H9 (cell line): Measurements from ENCODE around the gene PLB1. TPM values are rescaled to one million over a fixed set of nuclear protein-coding genes. Genes with fewer than 3 reads are reported as not detected.

Experiments used
- DNase-seq: peaks from one replicate; pipeline ENCODE4 v3.0.0-alpha.2; 2017
- H2AFZ ChIP-seq: one replicate; pipeline ENCODE4 v1.6.1; 2013; ENCODE audit warnings: mild to moderate bottlenecking, low read length, control low read depth, moderate library complexity
- H2AK5ac ChIP-seq: 2 replicates; pipeline ENCODE4 v1.6.1; 2013; ENCODE audit warnings: low read length, control low read depth, mixed read lengths; ENCODE audit not compliant: insufficient read length
- H2BK120ac ChIP-seq: one replicate; pipeline ENCODE4 v1.6.1; 2013; ENCODE audit warnings: low read depth, mild to moderate bottlenecking, low read length, control low read depth, inconsistent platforms; ENCODE audit not compliant: poor library complexity, severe bottlenecking
- H2BK12ac ChIP-seq: 2 replicates; pipeline ENCODE4 v1.6.1; 2013; ENCODE audit warnings: low read length, control low read depth, mixed read lengths, low read depth; ENCODE audit not compliant: insufficient read length
- H2BK15ac ChIP-seq: 2 replicates; pipeline ENCODE4 v1.6.1; 2013; ENCODE audit warnings: low read depth, low read length, control low read depth
- H2BK20ac ChIP-seq: one replicate; pipeline ENCODE4 v1.6.1; 2013; ENCODE audit warnings: low read depth, mild to moderate bottlenecking, low read length, control low read depth, inconsistent platforms; ENCODE audit not compliant: poor library complexity, severe bottlenecking
- H2BK5ac ChIP-seq: 2 replicates; pipeline ENCODE4 v1.6.1; 2013; ENCODE audit warnings: low read length, control low read depth, mixed read lengths; ENCODE audit not compliant: insufficient read length
- H3K14ac ChIP-seq: 2 replicates; pipeline ENCODE4 v1.6.1; 2013; ENCODE audit warnings: low read length, control low read depth; ENCODE audit not compliant: insufficient read depth
- H3K18ac ChIP-seq: 2 replicates; pipeline ENCODE4 v1.6.1; 2013; ENCODE audit warnings: low read depth, mild to moderate bottlenecking, mixed read lengths, low read length, control low read depth; ENCODE audit not compliant: insufficient read length
- H3K23ac ChIP-seq: 2 replicates; pipeline ENCODE4 v1.6.1; 2013; ENCODE audit warnings: low read length, control low read depth, mixed read lengths, low read depth; ENCODE audit not compliant: insufficient read length
- H3K23me2 ChIP-seq: 2 replicates; pipeline ENCODE4 v1.6.1; 2013; ENCODE audit warnings: low read depth, mild to moderate bottlenecking, mixed read lengths, low read length, control low read depth; ENCODE audit not compliant: insufficient read length, poor library complexity, severe bottlenecking
- H3K27ac ChIP-seq: 2 replicates; pipeline ENCODE4 v1.5.1; 2013; ENCODE audit warnings: low read length, control low read depth, mixed read lengths, low read depth; ENCODE audit not compliant: insufficient read length
- H3K27me3 ChIP-seq: 2 replicates; pipeline ENCODE4 v1.6.1; 2013; ENCODE audit warnings: low read length, control low read depth, inconsistent platforms; ENCODE audit not compliant: insufficient read depth
- H3K4ac ChIP-seq: 2 replicates; pipeline ENCODE4 v1.6.1; 2013; ENCODE audit warnings: low read depth, mild to moderate bottlenecking, control low read depth, inconsistent platforms, low read length, moderate library complexity
- H3K4me1 ChIP-seq: 2 replicates; pipeline ENCODE4 v1.6.1; 2013; ENCODE audit warnings: low read length, control low read depth, inconsistent platforms; ENCODE audit not compliant: insufficient read depth
- H3K4me2 ChIP-seq: 2 replicates; pipeline ENCODE4 v1.6.1; 2013; ENCODE audit warnings: low read length, control low read depth, mixed read lengths; ENCODE audit not compliant: insufficient read length, insufficient read depth
- H3K56ac ChIP-seq: 2 replicates; pipeline ENCODE4 v1.6.1; 2013; ENCODE audit warnings: low read depth, mild to moderate bottlenecking, mixed read lengths, low read length, control low read depth; ENCODE audit not compliant: insufficient read length
- H3K79me1 ChIP-seq: 2 replicates; pipeline ENCODE4 v1.6.1; 2013; ENCODE audit warnings: low read depth, mild to moderate bottlenecking, moderate library complexity, low read length, control low read depth, inconsistent platforms; ENCODE audit not compliant: insufficient read depth, poor library complexity, severe bottlenecking
- H3K79me2 ChIP-seq: 2 replicates; pipeline ENCODE4 v1.6.1; 2013; ENCODE audit warnings: low read length, control low read depth, inconsistent platforms; ENCODE audit not compliant: insufficient read depth
- H3K9ac ChIP-seq: 2 replicates; pipeline ENCODE4 v1.6.1; 2013; ENCODE audit warnings: low read length, control low read depth, mixed read lengths; ENCODE audit not compliant: insufficient read length; ENCODE audit errors: extremely low read depth
- H3K9me3 ChIP-seq: one replicate; pipeline ENCODE4 v1.6.1; 2013; ENCODE audit warnings: low read depth, low read length, inconsistent platforms; ENCODE audit not compliant: control insufficient read depth
- H3T11ph ChIP-seq: one replicate; pipeline ENCODE4 v1.6.1; 2013; ENCODE audit warnings: mild to moderate bottlenecking, low read length, control low read depth, inconsistent platforms
- H4K20me1 ChIP-seq: one replicate; pipeline ENCODE4 v1.6.1; 2013; ENCODE audit not compliant: control insufficient read depth, insufficient read length, insufficient read depth
- H4K5ac ChIP-seq: 2 replicates; pipeline ENCODE4 v1.6.1; 2013; ENCODE audit warnings: low read depth, mild to moderate bottlenecking, mixed read lengths, low read length, control low read depth; ENCODE audit not compliant: insufficient read length
- H4K8ac ChIP-seq: replicated peaks from 2 replicates; pipeline ENCODE4 v1.6.1; 2013; ENCODE audit warnings: low read length, control low read depth, mixed read lengths, low read depth; ENCODE audit not compliant: insufficient read length
- H4K91ac ChIP-seq: 2 replicates; pipeline ENCODE4 v1.6.1; 2013; ENCODE audit warnings: low read depth, mild to moderate bottlenecking, moderate library complexity, mixed read lengths, low read length, control low read depth; ENCODE audit not compliant: insufficient read length
- H3K27ac Mint-ChIP-seq, 3 experiments: 2 replicates in 2 of 3; 3 replicates in 1 of 3; pipeline ENCODE4 v1.8.0; 2020 to 2021; ENCODE audit warnings: mixed read lengths in 3 of 3, mild to moderate bottlenecking in 1 of 3, moderate library complexity in 1 of 3
- H3K27me3 Mint-ChIP-seq: 2 replicates; pipeline ENCODE4 v1.8.0; 2021; ENCODE audit warnings: low read depth, mild to moderate bottlenecking, moderate library complexity, mixed read lengths
- H3K36me3 Mint-ChIP-seq, 3 experiments: 2 replicates in 2 of 3; 3 replicates in 1 of 3; pipeline ENCODE4 v1.8.0; 2020 to 2021; ENCODE audit warnings: low read depth in 3 of 3, mixed read lengths in 3 of 3; ENCODE audit not compliant: insufficient read depth in 1 of 3
- H3K4me1 Mint-ChIP-seq, 2 experiments: 2 replicates each; pipeline ENCODE4 v1.8.0; 2020; ENCODE audit warnings: mixed read lengths in 2 of 2
- H3K4me3 Mint-ChIP-seq, 2 experiments: 2 replicates in 1 of 2; 3 replicates in 1 of 2; pipeline ENCODE4 v1.8.0; 2020 to 2021; ENCODE audit warnings: mild to moderate bottlenecking in 2 of 2, mixed read lengths in 2 of 2, moderate library complexity in 1 of 2
- H3K9me3 Mint-ChIP-seq, 2 experiments: 2 replicates in 1 of 2; 3 replicates in 1 of 2; pipeline ENCODE4 v1.8.0; 2020; ENCODE audit warnings: mild to moderate bottlenecking in 2 of 2, mixed read lengths in 2 of 2, moderate library complexity in 1 of 2
- CTCF ChIP-seq: fragments of 200-600 bp; sonication (generic); conservative IDR thresholded peaks from 3 replicates; pipeline ENCODE4 v1.8.0; 2021; ENCODE audit warnings: antibody characterized with exemption, mild to moderate bottlenecking
- WGBS: extraction: QIAGEN DNeasy Blood & Tissue Kit; methylation state at CpG from one replicate; pipeline ENCODE4 v1.1.7; 2013; ENCODE audit warnings: missing lambda C conversion rate, low lambda C conversion rate, mixed read lengths; ENCODE audit not compliant: insufficient read length; ENCODE audit errors: extremely low coverage; 5-methylcytosine and 5-hydroxymethylcytosine counted together
- total RNA-seq: library from RNA; stranded (reverse); gene quantifications from 2 replicates; pipeline ENCODE4 v1.2.1, GENCODE V29; 2021

The PLB1 gene
- total RNA-seq, 1 experiment from 2014 or later: not detected

- Histone ChIP-seq H3T11ph (no peak overlapping the region), H2AFZ (no peak overlapping the region), H3K14ac (no peak overlapping the region), H3K56ac (no peak overlapping the region), H4K8ac (no peak overlapping the region), H3K79me1 (no peaks in the 10 kb centered on the region), H3K4ac (no peak overlapping the region), H3K18ac (no peak overlapping the region), H3K9me3 (no peaks in the 10 kb centered on the region), H3K79me2 (no peaks in the 10 kb centered on the region), H2AK5ac (no peak overlapping the region), H3K4me2 (no peak overlapping the region), H3K23ac (no peak overlapping the region), H3K27me3 (no peaks in the 10 kb centered on the region), H2BK20ac (no peak overlapping the region), H2BK5ac (no peak overlapping the region), H3K9ac (no peak overlapping the region), H3K4me1 (no peaks in the 10 kb centered on the region; the same call in 1 of the 2 replicates), H2BK15ac (no peak overlapping the region), H2BK120ac (no peak overlapping the region), H2BK12ac (no peak overlapping the region), H4K5ac (no peak overlapping the region), H3K23me2 (peaks cover 6% of the 10 kb centered on the region), H4K91ac (no peak overlapping the region), H3K27ac (no peak overlapping the region), H4K20me1 (no peaks in the 10 kb centered on the region)
- no peak for DNase-seq
- H3K4me3 Mint-ChIP-seq: no peak overlapping the region
- WGBS: no CpG with 5 or more reads among the region's 1 CpG
- H3K36me3 Mint-ChIP-seq: no peaks in the 10 kb centered on the region
- TF ChIP-seq CTCF: no peak
- H3K27me3 Mint-ChIP-seq: peaks cover 22% of the 10 kb centered on the region
- peaks cover 6 to 7% of the 10 kb centered on the region in 2 experiments for H3K4me1 Mint-ChIP-seq
- H3K9me3 Mint-ChIP-seq: no peaks in the 10 kb centered on the region; a peak in 1 of 5 replicates
- H3K27ac Mint-ChIP-seq: no peak overlapping the region; a peak in 1 of 7 replicates
These were observed 68.0 kb downstream of the PLB1 start for GRCh38 chr2:28563869-28564268.
